Measurements from ENCODE around the gene INPPL1.

The INPPL1 gene

DNA sequence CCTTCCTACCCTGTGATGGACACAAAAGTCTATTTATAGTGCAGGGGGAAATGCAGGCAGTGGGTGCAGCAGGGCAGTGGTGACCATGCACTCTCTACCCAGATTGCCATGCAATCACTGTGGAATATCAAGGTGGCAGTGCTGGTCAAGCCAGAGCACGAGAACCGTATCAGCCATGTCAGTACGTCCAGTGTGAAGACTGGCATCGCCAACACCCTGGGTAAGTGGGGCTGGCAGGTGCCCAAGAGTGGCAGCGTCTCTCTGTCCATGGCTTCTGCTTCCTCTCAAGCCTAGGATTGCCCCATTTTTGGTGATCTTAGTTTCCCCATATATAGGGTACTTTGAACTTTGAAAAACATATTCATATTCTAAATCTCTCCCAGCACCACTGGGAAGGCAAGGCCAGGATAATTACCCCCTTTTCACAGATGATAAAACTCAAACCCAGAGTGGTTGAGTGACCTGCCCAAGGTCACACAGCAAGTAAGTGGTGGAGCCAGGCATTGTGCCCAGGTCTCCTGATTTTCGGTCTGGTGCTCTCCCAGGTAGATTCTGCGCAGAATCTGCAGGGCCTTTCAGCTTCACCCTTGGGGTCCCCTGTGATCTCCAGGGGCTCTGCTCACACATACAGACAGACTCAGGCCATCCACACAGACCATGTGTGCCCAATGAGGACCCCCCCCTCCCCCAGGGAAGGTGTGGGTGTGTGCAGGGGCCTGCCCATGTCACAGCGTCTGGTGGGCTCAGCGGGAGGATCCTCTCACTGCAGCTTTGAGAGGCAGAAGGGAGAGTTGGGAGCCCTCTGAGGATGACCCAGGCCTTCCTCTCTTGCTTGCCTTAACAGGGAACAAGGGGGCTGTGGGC lies 7.1 kb downstream of the INPPL1 start:
- no peak for DNase-seq (ENCODE audit: low read depth)

DNA sequence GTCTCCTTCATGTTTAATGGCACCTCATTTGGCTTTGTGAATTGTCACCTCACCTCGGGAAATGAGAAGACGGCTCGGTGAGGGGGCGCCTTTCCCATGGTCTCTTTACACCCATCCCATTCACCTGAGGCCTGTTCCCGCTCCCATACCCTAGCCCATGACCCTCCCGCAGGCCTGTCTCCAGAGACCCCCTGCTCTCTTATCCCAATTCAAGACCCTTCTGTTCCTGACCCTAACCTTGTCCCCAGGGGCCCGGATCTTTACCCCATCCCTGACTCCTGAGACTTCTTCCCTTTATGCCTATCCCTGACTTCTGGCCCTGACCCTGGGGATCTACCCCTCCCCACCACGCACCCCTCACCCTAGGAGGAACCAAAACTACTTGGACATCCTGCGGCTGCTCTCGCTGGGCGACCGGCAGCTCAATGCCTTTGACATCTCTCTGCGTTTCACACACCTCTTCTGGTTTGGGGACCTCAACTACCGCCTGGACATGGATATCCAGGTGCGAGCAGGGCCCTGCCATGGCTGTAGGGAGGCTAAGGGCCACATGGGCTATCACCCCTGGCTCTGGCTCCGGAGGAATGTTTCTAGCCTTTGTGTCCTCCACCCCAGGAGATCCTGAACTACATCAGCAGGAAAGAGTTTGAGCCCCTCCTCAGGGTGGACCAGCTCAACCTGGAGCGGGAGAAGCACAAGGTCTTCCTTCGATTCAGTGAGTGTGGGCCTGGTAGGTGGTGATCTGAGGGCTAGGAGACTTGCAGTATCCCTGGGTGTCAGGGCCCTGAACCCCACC lies 7.9 kb downstream of the INPPL1 start:
- no peak for DNase-seq (ENCODE audit: low read depth)

DNA sequence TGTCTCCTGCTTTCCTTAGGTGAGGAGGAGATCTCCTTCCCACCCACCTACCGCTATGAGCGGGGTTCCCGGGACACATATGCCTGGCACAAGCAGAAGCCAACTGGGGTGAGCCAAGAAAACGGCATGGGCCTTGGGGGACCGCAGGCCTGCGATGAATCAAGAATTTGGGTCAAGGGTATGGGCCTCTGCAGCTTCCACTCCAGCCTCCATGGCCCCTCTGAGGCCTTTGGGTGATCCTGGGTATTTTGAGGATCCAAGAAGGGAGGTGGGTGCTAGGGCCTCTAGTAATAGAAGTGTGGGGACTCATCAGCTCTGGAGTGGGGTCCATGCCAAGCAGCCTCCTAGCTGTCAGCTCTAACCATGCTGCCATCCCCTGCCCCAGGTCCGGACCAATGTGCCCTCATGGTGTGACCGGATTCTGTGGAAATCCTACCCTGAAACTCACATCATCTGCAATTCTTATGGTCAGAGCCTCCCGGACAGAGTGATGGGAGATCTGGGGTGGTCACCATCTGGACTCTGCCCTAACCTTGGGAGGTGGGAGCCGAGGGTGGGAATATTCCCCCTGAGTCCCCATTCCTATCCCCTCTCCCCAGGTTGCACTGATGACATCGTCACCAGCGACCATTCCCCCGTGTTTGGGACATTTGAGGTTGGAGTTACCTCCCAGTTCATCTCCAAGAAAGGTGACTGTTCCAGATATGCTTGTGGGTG lies 8.6 kb downstream of the INPPL1 start:
- no peak for DNase-seq (ENCODE audit: low read depth)

DNA sequence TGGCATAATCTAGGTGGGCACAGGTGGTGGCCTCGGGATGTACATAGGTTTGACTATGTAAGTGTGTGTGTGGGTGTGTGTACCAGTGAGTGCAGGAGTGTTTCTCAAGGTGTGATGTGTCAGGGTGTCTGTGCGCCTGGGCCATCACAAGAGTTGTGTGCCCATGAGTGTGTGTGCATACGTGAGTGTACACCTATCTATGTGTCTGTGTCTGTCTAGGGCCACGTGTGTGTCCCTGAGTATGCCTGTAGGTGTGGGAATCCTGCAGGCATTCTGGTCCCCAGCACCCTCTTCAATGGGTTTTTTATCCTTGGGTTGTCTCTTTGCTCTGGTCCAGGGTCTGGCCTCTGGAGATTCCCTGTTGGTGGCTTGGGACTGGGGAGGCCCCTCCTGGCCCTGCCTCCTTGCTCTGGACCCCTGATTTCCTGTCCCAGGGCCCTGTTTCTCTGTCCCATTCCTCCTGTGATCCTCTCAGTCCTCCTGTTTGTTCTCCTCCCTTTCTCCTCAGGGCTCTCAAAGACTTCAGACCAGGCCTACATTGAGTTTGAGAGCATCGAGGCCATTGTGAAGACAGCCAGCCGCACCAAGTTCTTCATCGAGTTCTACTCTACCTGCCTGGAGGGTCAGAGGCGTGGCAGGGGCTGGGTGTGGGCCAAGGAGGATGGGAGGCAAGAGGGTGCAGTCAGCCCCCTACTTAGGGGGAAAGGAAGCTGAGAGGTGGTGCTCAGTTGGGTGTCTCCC lies 9.4 kb downstream of the INPPL1 start:
- no peak for DNase-seq (ENCODE audit: low read depth)

DNA sequence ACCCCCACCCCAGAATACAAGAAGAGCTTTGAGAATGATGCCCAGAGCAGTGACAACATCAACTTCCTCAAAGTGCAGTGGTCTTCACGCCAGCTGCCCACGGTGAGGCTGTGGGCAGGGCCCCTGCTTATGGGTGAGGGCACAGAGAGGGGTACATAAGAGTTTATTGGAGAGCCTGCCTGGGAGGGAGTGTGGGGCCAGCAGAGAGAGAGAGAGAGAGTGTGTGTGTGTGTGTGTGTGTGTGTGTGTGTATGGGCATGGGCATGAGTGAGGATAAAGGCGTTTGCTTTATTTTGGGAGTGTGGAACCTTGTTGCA lies 9.9 kb downstream of the INPPL1 start:
- DNase-seq (ENCODE audit: low read depth), result no peak

DNA sequence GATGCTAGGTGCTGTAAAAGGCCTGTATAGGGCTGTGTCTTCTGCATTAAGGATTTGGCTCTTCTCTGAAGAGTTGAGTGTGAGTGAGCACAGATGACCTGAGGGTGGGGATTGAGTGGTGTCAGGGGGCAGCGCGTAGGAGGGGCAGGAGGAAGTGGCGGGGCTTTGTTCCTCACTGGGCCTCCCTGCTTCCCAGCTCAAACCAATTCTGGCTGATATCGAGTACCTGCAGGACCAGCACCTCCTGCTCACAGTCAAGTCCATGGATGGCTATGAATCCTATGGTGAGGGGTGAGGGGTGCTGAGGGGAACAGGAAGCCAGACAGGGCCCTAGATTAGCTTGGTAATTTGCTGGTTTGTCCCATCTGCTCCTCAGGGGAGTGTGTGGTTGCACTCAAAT lies 10.4 kb downstream of the INPPL1 start:
- no peak for DNase-seq (ENCODE audit: low read depth)

DNA sequence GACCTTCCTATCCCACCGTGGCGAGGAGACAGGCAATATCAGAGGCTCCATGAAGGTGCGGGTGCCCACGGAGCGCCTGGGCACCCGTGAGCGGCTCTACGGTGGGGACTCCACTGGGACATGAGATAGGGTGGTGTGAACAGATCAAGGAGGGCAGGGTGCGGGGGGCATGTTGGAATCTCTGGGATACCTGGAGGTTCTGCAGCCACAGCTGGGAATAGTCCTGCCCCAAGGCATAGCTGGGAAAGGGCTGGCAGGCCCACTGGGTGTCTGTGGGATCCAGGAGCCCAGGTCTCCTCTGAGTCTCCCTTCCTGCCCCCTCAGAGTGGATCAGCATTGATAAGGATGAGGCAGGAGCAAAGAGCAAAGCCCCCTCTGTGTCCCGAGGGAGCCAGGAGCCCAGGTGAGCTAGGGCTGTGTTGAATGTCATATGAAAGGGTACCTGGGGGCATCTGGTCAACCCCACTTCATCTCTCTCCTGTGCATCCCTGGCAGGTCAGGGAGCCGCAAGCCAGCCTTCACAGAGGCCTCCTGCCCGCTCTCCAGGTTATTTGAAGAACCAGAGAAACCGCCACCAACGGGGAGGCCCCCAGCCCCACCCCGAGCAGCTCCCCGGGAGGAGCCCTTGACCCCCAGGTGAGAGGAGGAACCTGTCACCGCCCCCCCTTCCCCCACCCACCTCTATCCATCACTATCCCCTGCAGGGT lies 10.9 kb downstream of the INPPL1 start:
- no peak for DNase-seq (ENCODE audit: low read depth)

DNA sequence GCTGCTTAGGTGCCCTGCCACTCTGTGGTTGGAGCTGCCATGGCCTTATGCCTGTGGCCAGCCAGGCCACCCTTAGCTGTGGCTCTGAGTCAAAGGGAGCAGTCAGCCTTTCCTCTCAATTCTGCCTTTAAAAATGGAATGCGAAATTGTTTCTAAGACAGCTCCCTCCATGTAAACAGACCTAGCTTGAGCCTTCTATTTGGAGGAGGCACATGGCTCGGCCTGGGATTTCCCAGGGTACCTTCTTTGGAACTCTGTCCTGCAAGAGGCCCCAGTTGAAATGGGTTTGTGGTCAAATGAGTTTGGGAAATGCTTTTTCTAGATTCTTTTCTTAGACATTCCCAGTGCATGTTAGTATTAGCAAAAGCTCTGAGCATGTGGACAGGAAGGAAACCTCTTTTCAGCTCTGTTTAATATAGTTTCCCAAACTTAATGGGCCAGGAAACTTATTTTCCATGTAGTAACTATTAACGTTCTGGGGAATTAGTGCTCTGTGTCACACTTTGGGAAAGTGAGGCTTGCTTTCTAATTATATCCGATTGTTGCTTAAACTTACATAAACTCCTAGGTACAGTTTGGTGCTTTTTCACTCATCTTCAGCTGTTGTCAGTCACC lies 11.6 kb downstream of the INPPL1 start:
- DNase-seq (ENCODE audit: low read depth), result no peak

DNA sequence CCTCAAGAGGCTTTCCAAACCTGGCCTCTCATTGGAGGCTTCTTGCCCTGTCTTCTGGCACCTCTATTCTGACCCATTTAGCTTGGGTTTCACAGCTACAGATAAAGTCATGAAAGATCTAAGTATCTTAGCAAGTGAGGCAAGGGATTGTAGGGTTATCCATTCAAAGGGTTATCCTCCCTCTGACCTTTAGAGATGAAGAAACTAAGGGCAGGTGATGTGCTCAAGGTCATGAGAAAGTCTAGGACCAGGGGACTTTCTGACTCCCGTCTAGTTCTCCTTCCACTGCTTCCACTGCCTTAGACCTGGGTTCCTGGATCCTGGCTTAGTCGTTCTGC lies 12.2 kb downstream of the INPPL1 start:
- no peak for DNase-seq (ENCODE audit: low read depth)

DNA sequence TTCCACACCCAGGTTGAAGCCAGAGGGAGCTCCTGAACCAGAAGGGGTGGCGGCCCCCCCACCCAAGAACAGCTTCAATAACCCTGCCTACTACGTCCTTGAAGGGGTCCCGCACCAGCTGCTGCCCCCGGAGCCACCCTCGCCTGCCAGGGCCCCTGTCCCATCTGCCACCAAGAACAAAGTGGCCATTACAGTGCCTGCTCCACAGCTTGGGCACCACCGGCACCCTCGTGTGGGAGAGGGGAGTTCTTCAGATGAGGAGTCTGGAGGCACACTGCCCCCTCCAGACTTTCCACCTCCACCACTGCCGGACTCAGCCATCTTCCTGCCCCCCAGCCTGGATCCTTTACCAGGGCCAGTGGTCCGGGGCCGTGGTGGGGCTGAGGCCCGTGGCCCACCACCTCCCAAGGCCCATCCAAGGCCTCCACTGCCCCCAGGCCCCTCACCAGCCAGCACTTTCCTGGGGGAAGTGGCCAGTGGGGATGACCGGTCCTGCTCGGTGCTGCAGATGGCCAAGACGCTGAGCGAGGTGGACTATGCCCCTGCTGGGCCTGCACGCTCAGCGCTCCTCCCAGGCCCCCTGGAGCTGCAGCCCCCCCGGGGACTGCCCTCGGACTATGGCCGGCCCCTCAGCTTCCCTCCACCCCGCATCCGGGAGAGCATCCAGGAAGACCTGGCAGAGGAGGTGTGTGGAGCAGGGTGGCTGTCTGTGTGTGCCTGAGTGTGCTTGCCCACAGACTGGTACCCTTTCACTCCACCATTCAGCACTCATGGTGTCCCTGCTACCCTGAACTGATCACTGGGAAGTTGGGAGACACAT lies 12.8 kb downstream of the INPPL1 start:
- DNase-seq (ENCODE audit: low read depth), result no peak

DNA sequence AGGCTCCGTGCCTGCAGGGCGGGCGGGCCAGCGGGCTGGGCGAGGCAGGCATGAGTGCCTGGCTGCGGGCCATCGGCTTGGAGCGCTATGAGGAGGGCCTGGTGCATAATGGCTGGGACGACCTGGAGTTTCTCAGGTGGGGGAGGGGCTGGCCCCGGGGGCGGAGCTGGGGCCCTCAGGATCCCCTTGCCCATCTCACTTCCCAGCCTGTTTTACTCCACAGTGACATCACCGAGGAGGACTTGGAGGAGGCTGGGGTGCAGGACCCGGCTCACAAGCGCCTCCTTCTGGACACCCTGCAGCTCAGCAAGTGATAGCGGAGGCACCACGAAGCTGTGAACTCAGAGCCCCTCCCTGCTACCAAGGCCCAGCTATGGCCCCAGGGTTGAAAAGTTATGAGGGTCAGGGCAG lies 13.5 kb downstream of the INPPL1 start:
- no peak for DNase-seq (ENCODE audit: low read depth)

DNA sequence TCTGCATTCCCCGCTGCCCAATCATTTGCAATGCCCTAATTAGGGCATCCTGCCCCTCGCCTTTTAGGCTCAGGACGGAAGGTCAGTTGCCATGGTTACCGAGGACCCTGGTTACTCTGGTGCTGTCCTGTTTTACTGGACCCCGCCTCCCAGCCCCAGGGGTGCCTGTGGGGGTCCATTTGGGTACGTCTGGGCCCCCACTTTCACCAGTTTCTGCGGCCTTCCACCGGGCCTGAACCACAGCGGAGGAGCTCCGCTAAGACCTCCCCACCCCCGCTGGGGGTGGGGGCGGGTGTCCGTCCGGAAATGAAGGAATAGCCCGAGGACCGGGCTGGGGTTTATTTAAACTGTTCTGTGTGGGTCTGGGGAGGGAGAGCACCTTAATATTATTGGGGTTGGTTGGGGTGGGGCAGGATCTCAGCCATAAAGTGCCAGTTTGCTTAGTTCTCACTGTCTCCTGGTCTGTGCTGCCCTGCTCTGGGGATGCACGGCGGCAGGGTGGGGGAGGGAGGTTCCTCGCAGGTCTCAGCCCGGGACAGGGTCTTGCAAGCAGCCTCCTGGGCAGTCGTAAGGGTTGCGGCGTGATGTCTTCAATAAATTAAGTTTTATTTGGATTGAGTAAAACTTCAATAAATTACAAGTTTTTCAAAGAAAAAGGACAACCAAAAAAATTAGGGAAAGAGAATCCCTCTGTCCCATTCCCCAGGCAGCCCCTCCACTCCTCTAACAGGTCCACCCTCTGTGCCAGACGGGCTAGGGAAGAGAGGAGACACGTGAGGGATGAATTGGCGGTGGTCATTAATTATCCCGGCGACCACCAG lies 14.1 kb downstream of the INPPL1 start:
- DNase-seq (ENCODE audit: low read depth), result no peak

DNA sequence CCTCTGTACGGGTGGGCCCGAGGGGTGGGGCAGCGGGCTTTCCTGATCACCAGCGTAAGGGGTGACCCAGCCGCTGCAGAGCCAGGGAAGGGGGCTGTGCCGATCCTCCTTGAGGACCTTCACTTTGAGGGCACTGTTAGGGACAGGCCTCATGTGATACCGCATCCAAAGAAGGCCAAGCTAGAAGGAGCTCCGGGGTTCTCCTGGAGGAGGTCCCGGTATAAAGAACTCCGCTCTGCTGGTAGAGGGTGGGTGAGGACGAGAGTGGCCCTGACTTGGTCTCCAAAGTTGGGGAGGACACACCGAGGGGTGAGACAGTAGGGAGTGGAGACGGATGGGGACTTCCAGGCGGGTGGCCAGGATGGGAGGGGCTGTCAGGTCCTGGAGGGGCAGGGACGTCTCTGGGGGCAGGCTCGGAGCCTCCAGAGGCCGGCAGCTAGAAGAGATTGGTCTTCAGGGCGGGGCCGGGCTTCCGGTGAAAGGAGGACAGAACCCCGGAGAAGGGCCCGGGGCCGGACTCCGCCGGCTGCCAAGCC lies 14.8 kb downstream of the INPPL1 start:
- peak; percentile 21 for DNase-seq (ENCODE audit: low read depth)

DNA sequence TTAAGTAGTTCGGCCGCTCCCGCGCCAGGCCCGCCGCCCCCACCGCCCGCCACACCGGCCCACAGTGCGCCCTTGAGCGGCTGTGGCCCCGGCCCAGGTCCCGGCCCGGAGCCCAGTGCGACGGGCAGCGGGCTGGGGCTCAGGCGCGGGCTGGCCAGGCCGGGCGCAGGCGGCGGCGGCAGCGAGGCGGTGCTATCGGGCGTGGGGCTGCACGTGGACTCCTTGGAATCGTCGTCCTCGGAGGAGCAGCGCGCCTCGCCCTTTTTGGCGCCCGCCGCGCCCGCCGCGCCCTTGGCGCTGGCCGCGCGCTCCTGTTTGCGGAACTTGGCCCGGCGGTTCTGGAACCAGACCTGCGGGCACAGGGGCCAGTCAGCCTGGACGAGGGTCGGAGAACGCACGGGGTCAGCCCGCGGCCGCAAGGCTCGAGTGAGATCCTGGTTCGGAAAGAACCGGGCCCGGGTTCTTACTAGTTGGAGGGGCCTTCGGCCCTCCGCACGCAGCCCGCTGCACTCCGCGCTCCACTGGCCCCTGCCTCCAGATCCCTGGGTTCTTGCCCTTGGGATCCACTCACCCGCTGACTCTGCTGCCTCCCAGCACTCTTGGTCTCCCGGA lies 15.4 kb downstream of the INPPL1 start:
- DNase-seq (ENCODE audit: low read depth), result no peak

DNA sequence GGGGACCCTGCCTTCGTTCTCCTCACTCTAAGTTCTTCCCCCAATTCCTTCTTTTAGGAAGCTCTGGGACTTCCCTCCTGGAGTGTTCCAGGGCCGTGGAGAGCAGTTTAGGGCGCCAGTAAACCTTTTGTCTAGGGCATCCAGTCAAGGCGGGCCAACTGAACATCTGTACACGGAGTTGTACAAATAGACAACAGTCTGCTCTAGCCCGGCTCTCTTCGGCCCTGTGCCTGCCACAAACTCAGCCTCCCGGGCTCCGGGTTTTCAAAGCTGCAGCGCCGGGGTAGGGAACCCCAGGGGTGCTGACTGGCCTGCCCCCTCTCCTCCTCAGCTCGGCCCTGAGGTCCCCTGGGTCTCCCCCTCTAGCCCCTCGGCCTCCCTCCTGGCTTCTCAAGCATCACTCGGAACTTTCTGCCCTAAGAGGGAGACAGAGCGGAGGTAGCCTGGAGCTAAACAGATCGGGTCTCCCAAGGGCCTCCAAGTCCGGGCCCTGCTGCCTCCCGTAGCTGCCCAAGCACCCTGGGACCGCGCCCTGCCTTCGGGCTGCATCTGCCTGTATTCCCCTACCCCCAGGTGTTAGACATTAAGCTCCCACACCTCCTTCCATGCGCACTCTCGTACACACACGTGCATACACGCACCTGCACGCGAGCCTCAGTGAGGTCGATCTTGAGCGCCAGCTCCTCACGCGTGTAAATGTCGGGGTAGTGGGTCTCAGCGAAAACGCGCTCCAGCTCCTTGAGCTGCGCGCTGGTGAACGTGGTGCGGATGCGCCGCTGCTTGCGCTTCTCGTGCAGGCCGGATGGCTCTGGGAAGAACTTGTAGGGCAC lies 16.1 kb downstream of the INPPL1 start:
- no peak for DNase-seq (ENCODE audit: low read depth)

DNA sequence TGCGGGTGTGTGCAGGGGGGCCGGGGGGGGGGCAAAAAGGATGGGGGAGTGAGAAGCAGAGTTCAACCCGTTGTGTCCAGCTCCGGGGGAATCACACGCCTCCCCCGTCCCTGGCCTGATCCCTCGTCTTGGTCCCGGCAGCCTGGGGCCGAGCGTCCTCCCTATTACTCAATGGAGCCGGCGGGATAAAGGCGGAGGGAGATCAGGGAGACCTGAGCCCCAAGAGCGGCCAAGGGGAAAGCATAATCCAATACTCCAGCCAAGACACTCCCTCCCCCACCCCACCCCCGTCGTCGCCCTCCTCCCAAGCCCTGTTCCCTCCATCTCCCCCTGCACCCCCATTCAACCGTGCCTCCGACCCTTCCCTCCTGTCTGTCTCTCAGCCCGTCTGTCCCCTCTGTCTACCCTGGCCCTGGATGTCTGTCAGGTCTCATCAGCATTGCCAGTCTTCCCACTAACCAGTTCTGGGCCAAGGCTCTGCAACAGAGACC lies 16.8 kb downstream of the INPPL1 start:
- DNase-seq (ENCODE audit: low read depth), result no peak

DNA sequence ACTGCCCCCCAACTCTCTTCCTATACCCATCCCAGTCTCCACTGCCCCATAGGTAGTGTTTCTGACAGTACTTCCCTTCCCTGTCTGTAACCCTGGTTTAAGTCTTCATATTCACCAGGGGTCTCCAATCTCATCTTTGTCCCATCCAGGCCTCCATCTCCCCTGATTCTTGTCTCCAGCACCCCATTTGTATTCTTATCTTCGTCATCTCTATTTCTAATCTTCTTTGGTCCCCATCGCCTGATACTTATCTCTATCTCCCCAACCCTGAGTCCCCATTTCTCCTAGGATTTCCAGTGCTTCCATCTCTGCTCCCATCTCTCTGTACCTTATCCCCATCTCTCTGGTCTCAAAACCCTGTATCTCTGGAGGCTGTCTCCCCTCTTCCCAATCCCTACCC lies 17.6 kb downstream of the INPPL1 start:
- DNase-seq (ENCODE audit: low read depth), result no peak

Data from GM04503 (cell line).